Cardiac septum (tissue), 1 donor: ENCODE data around the gene ITGA4. TPM values are rescaled to one million over a fixed set of nuclear protein-coding genes. Genes with fewer than 3 reads are reported as not detected.

Source experiments
- DNase-seq: peaks from one replicate; pipeline ENCODE4 v3.0.0-alpha.2; 2020; ENCODE audit warnings: low spot score
- intact Hi-C: fragments of 100-400 bp; cut with DNase I; formaldehyde crosslinking; loops from one replicate; pipeline ENCODE4 v1.14.0; 2022
- total RNA-seq: library from RNA; stranded (reverse); fragmentation: NEBNext Ultra II Directional; extraction: Animal tissue kit (Norgen Biotek cat#: 25700); gene quantifications from one replicate; pipeline ENCODE4 v1.2.1, GENCODE V29; 2021
- donor health status: DM: no; HTN: no; CAD: no.

ITGA4 gene
- total RNA-seq, 1 donor from 2014 or later = 3.4 TPM

DNA sequence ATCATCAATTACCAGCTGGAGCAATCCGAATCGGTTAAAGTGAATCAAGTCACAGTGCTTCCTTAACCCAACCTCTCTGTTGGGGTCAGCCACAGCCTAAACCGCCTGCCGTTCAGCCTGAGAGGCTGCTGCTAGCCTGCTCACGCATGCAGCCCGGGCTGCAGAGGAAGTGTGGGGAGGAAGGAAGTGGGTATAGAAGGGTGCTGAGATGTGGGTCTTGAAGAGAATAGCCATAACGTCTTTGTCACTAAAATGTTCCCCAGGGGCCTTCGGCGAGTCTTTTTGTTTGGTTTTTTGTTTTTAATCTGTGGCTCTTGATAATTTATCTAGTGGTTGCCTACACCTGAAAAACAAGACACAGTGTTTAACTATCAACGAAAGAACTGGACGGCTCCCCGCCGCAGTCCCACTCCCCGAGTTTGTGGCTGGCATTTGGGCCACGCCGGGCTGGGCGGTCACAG lies 496 bp upstream of the ITGA4 start:
- DNase-seq = peak; percentile 84
- intact Hi-C loops = loop anchor here (5.0 kb wide), 1 partner anchor 354 kb away; no protein-coding TSS in a partner anchor

DNA sequence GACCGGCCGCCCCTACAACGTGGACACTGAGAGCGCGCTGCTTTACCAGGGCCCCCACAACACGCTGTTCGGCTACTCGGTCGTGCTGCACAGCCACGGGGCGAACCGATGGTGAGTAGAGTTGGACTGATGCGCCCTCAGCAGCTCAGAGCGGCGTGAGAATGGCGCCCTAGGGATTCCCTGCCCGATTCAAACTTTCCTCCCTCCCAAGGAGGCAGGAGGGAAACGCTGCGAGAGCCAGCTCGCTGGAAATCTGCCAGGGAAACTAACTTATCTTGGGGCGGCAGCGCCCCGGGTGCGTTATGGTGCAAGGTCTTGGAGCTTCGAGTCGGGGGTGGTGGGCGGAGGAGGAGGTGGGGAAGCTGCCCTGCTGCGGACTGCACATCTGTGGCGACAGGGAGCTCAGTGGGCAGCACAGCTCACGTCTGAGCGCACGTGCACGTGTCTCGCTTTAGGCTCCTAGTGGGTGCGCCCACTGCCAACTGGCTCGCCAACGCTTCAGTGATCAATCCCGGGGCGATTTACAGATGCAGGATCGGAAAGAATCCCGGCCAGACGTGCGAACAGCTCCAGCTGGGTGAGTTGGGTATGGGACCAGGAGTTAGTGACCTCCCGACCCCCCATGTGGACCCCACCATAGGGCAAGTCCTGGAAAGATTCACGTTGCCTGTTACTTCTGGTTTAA lies 697 bp downstream of the ITGA4 start:
- intact Hi-C loops = loop anchor here (5.0 kb wide), 1 partner anchor 356 kb away; no protein-coding TSS in a partner anchor
- DNase-seq = peak; percentile 80

DNA sequence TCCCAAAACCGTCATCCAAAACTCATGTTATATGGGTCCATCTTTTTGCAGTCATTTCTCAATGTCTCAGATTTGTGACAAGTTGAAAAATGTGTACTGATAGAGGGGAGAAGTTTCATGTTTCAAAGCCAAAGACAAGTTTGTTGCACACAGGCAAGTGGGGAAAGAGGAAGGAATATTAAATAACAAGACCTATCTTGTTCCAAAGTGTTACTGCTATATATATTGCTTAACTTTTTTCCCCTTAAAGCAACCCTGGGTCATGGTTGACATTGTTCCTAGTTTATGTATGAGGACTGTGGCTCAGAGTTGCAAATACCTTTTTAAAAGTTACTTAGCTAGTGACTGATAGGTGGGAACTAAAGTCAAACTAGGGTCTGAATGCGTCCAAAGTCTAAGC lies 1.7 kb downstream of the ITGA4 start:
- intact Hi-C loops = loop anchor here (5.0 kb wide), 1 partner anchor 357 kb away; no protein-coding TSS in a partner anchor
- no peak for DNase-seq

DNA sequence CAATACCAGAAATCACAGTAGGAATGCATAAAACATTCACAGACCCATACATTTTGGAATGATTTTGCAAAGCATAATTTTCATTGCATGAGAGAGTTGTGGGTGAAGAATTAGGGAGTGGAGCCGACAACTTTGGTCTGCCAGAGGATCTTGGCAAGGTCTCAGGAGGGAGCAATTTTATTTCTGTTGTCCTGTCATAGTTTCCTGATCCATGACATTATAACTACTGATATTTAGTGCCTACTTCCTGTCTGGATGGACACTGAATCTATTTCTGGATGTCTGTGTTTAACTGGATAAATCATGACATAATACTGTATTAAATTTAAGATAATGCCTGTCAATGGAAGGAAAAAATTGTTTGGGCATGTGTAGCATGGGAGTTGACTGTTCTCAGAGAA lies 2.4 kb downstream of the ITGA4 start:
- DNase-seq = no peak
- intact Hi-C loops = loop anchor here (5.0 kb wide), 1 partner anchor 357 kb away; no protein-coding TSS in a partner anchor

DNA sequence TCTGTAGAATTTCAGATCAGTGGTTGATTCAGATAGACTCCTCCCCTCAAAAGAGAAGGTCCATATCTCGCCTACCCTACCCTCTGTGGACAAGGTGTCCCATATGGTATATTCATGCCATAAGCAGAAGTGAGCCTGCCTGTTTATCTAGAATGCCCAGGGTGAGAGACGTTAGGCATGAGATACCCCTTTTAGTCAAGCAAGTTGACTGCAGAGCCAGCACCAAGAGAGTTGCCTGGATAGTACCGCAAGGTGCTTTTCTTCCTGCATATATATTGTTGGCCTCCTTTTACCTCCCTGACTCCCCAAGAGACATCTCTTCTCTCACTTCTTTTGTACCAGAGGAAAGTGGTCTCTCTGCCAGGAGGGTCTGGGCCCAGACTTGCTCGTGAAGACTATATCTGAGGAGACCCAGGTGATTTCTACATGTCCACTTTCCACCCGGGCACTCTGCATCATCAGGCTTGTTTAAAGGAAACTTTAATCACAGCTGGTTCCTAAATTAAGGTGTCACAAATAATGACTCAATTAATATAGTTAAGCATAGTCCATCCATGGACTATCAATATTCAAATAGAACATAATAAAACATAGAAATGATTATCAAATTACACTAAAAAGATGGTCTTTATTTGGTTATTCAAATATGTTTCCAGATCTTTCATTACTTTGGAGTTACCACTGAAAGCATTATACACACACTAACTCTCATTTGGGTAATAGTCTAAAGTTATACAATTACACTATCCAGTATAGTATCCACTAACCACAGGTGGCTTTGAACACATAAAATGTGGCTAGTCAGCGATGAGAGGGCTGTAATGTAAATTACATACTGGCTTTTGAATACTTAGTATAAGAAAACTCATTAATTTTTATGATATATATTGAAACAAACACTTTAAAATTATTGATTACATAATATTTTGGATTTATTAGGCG lies 4.1 kb downstream of the ITGA4 start:
- intact Hi-C loops = no loop called here

DNA sequence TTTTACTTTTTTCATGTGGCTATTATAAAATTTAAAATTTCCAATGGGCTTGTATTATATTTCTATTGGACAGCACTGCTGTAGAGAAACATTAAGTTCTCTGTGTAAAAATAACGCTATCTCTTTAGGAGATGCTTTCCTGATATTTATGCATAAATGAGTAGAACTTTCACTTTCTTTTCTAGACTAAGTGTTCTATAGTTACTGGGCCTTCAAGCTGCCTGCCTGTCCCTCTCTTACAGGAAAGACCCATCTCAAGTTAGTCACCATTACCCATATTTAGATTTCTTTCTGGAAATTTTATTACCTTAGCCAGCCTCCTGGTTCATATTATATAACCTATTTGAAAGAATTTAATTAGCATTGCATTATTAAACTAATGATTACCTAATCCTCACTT lies 4.8 kb downstream of the ITGA4 start:
- no peak for DNase-seq
- intact Hi-C loops = no loop called here

More for the DNA sequence above, 4.1 kb downstream of the ITGA4 start:
- no peak for DNase-seq

- intact Hi-C loops = no loop called here
Measured at GRCh38 chr2:181463588-181463987, 6.4 kb downstream of the ITGA4 start.

GRCh38 chr2:181464966-181465365 lies 7.8 kb downstream of the ITGA4 start:
- intact Hi-C loops = no loop called here
- DNase-seq = no peak

More at GRCh38 chr2:181463588-181463987, 6.4 kb downstream of the ITGA4 start:
- no peak for DNase-seq

GRCh38 chr2:181465676-181466375 lies 8.6 kb downstream of the ITGA4 start:
- intact Hi-C loops = no loop called here
- no peak for DNase-seq

GRCh38 chr2:181466661-181467576 lies 9.7 kb downstream of the ITGA4 start:
- intact Hi-C loops = no loop called here
- DNase-seq = no peak

DNA sequence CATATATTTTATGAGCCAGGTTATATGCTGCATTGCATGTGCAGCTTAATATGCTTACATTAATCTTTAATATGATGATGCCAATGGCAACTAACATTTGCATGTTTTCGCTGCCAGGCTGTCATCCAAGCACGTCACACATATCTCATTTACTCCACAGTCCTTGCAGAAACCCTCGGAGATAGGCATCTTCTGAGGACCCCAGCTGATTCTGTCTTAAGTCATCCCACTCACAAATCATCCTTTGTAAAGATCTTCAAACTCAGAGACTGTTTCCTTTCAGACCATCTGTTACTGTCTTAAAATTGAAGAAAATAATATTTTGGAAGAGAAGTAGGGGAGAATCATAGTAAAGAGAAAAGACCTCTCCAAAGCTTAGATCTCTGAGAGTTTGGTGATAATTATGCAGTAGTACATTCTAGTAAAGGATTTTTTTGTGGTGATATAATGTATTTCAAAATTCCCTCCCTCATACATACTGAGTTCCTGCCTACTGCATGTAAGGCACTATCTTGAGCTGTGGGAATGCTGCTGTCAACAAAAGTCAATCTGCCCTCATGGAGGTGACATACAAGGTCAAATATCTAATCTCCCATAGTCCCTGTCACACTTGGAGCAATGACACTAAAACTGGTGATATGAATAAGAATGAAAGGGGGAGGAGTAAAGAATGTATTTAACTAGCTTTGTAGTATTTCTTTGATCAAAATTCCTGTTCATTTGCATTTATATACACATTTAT lies 11.0 kb downstream of the ITGA4 start:
- intact Hi-C loops = no loop called here
- no peak for DNase-seq

- no peak for DNase-seq
- intact Hi-C loops = no loop called here
Measured at GRCh38 chr2:181468811-181469210, 11.6 kb downstream of the ITGA4 start.

DNA sequence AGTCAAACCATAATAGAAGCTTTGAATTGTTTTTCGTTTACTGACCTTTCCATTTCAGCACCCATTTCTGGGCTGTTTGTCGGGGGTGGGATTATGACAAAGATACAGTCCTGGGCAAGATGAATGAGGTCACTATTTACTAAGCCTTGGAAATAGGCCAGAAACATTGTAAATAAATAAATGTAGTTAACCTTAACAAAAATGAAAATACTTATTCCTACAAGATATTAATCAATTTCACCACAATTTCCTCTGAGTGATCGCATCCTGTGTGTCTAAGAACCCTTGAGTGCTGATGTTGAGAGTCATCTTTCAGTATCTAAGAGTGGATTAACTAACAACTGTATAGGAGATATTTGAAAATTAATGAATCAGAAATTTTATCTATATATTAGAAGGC lies 14.0 kb downstream of the ITGA4 start:
- DNase-seq = no peak
- intact Hi-C loops = no loop called here

- intact Hi-C loops = no loop called here
- DNase-seq = no peak
Measured at GRCh38 chr2:181471783-181472182, 14.6 kb downstream of the ITGA4 start.

DNA sequence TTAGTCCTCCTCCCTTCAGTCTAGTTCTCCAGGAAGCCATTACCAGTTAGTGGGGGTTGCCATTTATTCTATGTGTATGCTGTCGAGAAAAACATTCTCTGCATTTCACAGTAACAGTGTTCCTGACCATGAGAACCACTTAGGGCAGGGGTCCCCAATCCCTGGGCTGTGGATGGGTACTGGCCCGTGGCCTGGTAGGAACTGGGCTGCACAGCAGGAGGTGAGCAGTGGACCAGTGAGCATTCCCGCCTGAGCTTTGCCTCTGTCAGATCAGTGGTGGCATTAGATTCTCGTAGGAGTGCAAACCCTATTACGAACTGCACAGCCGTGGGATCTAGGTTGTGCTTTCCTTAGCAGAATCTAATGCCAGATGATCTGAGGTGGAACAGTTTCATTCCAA lies 15.8 kb downstream of the ITGA4 start:
- intact Hi-C loops = no loop called here
- no peak for DNase-seq

DNA sequence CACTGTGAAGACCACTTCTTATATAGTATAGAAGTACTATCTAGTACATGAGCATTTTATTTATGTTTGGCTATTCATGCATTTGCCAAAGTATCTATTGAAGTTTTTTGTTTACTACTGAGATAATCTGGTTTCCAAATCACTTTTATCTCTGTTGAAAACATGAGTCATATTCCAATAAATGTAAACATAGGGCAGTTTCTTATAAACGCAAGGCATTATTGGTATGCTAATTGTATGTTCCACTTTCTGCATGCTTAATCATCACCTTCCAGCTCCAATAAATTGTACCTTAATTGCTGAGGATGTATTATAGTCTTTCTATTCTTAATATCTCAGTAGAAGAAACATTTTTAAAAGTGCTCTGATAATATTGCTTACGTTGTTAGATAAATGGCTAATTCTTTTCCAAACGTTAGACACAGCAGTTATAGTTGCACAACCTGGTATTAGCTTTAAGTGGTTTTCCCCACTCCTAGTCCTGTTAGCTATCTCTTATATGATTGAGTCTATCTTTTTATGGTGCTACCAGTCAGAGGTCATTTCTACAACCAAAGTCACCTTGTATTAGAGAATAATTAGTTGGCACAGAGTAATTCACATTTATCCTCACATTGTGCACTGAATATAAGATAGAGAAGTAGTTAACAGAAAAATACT lies 17.2 kb downstream of the ITGA4 start:
- intact Hi-C loops = no loop called here
- no peak for DNase-seq

- intact Hi-C loops = no loop called here
- DNase-seq = no peak
Measured at GRCh38 chr2:181483211-181483610, 26.0 kb downstream of the ITGA4 start.

GRCh38 chr2:181483876-181484275 lies 26.7 kb downstream of the ITGA4 start:
- no peak for DNase-seq
- intact Hi-C loops = no loop called here
